ENCODE data around the gene RGCC.

RGCC gene

DNA sequence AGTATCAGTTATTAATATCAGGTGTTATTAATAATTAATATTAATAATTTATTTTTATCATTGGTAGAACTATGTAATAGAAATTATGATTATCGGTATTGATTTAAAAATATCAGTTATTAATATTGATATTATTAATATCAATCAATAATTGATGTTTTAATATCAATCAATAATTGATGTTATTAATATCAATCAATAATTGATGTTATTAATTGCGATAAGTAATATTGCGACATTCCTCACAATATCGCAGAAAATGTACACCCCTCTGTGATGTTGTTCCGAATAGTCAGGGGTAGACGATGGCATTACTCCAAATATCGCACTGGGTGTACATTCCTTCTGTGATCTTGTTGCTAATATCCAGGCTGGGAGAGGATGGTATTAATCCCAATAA is 3.7 kb upstream of the RGCC start:
- Histone ChIP-seq H3K9me3 (ENCODE audit: control insufficient read depth, low read length) (no peaks in the 10 kb centered on the region), H3K36me3 (ENCODE audit: control insufficient read depth, insufficient read depth, low read length, severe bottlenecking) (no peaks in the 10 kb centered on the region), H3K4me3 (ENCODE audit: low read length) (no peak overlapping the region), H3K9ac (ENCODE audit: low read length) (no peak overlapping the region), H3K4me1 (ENCODE audit: control insufficient read depth, insufficient read depth, low read length) (peaks cover 2% of the 10 kb centered on the region), H3K27me3 (replicated peaks; ENCODE audit: control insufficient read depth, insufficient read depth, low read length) (no peaks in the 10 kb centered on the region)
- DNase-seq (ENCODE audit: low read depth), result no peak

DNA sequence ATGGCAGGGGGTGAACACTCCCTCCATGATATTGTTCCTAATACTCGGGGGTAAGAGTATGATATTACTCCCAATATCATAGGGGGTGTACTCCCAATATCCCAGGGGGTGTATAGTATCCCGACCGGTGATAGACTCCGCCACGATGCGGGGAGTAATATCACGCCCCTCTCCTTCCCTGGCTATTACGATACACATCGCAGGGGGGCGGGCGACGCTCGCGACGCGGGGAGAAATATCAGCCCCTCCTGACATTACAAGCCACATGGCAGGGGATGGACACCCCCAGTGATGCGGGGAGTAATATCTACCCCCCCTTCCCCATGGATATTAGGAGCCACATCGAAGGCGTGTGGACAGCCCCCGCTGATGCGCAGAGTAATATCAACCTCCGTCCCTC is 3.2 kb upstream of the RGCC start:
- Histone ChIP-seq H3K4me3 (ENCODE audit: low read length) (no peak overlapping the region), H3K9me3 (ENCODE audit: control insufficient read depth, low read length) (no peaks in the 10 kb centered on the region), H3K9ac (ENCODE audit: low read length) (no peak overlapping the region), H3K27me3 (replicated peaks; ENCODE audit: control insufficient read depth, insufficient read depth, low read length) (no peaks in the 10 kb centered on the region), H3K36me3 (ENCODE audit: control insufficient read depth, insufficient read depth, low read length, severe bottlenecking) (no peaks in the 10 kb centered on the region), H3K4me1 (ENCODE audit: control insufficient read depth, insufficient read depth, low read length) (peaks cover 3% of the 10 kb centered on the region)
- no peak for DNase-seq (ENCODE audit: low read depth)

DNA sequence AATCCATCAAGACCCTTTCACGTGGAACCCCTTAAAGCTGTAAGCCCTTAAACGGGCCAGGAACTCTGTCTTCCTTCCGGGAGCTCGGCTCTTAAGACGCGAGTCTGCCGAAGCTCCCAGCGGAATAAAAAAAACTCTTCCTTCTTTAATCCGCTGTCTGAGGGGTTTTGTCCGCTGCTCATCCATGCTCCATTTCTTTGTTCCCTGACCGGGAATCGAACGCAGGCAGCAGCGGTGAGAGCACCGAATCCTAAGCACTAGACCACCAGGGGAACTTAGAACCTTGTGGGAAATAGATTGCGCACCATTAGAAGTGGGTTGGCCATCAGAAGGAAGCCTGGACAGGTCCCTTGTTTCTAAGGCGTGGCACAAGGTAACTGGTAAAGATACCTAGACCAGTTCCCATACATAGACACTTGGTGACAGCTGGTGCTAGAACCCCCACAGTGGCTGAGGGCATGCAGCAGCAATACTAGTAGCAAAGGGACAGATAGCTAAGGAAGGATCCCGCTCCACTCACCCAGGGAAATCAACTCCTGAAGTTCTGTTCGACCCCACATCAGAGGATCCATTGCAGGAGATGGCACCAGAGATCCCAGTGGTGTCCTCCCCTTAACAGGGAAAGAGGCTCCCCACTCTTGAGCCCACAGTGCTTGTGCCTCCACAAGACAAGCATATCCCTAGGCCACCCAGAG is 1.5 kb upstream of the RGCC start:
- no peak overlapping the region for H3K4me3 ChIP-seq (ENCODE audit: low read length)
- no peaks in the 10 kb centered on the region for H3K27me3 ChIP-seq (replicated peaks; ENCODE audit: control insufficient read depth, insufficient read depth, low read length)
- peaks cover 11% of the 10 kb centered on the region for H3K4me1 ChIP-seq (ENCODE audit: control insufficient read depth, insufficient read depth, low read length)
- H3K9ac ChIP-seq (ENCODE audit: low read length), result no peak overlapping the region
- H3K36me3 ChIP-seq (ENCODE audit: control insufficient read depth, insufficient read depth, low read length, severe bottlenecking), result peaks cover 6% of the 10 kb centered on the region
- DNase-seq (ENCODE audit: low read depth), result no peak
- H3K9me3 ChIP-seq (ENCODE audit: control insufficient read depth, low read length), result no peaks in the 10 kb centered on the region

DNA sequence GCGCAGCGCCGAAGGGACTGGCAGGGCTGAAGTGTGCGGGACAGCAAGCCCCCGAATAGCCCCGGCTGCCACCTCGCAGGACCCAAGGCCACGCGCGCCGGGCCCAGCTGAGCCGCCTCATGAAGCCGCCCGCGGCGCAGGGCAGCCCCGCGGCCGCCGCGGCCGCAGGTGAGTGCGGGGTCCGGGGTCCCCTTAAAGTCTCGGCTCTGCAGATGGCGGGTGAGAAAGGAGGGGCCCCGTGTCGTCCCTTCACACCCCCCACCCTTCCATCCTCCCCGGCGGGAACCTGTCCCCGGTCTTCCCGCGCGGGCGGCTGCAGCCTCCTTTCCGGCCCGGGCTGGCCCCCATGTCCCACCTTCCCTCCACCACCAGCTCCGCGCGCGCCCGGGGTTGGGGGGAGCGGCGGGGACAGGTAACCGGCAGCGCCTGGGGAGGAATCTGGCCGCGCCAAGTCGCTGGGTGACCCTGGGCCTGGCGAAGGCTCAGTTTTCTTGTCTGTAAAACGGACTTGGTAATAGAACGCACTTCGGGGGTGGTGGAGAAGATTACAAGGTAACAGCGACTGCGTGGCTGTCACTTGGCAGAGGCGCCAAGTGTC is 338 bp downstream of the RGCC start:
- peak overlapping the region; percentile 79 for H3K4me3 ChIP-seq (ENCODE audit: low read length)
- H3K9me3 ChIP-seq (ENCODE audit: control insufficient read depth, low read length), result no peaks in the 10 kb centered on the region
- peaks cover 23% of the 10 kb centered on the region for H3K36me3 ChIP-seq (ENCODE audit: control insufficient read depth, insufficient read depth, low read length, severe bottlenecking)
- peaks cover 11% of the 10 kb centered on the region for H3K4me1 ChIP-seq (ENCODE audit: control insufficient read depth, insufficient read depth, low read length)
- H3K27me3 ChIP-seq (replicated peaks; ENCODE audit: control insufficient read depth, insufficient read depth, low read length), result no peaks in the 10 kb centered on the region
- peak; percentile 25 for DNase-seq (ENCODE audit: low read depth)
- H3K9ac ChIP-seq (ENCODE audit: low read length), result peak overlapping the region; percentile 74

DNA sequence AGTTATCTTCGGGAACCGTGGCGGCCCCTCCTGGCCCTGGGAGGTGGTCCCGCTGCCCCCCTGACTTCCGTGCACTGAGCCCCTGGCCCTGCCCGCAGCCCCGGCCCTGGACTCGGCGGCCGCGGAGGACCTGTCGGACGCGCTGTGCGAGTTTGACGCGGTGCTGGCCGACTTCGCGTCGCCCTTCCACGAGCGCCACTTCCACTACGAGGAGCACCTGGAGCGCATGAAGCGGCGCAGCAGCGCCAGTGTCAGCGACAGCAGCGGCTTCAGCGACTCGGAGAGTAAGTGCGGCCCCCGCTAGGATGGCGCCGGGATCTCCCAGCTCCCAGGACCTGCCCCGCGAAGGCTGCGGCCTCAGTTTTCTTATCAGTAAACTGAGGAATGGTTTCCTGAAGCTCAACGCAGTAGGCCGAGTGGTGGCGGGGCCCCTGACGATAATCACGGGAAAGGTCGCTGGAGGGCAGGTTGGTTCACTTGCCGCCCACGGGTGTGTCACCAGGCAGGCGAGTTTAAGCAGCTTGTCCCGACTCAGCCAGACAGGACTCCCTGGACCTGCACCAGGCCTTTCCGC is 924 bp downstream of the RGCC start:
- Histone ChIP-seq H3K4me3 (ENCODE audit: low read length) (peak overlapping the region; percentile 79), H3K4me1 (ENCODE audit: control insufficient read depth, insufficient read depth, low read length) (peaks cover 11% of the 10 kb centered on the region), H3K27me3 (replicated peaks; ENCODE audit: control insufficient read depth, insufficient read depth, low read length) (no peaks in the 10 kb centered on the region), H3K36me3 (ENCODE audit: control insufficient read depth, insufficient read depth, low read length, severe bottlenecking) (peaks cover 23% of the 10 kb centered on the region), H3K9me3 (ENCODE audit: control insufficient read depth, low read length) (no peaks in the 10 kb centered on the region), H3K9ac (ENCODE audit: low read length) (peak overlapping the region; percentile 74)
- DNase-seq (ENCODE audit: low read depth), result peak; percentile 51

DNA sequence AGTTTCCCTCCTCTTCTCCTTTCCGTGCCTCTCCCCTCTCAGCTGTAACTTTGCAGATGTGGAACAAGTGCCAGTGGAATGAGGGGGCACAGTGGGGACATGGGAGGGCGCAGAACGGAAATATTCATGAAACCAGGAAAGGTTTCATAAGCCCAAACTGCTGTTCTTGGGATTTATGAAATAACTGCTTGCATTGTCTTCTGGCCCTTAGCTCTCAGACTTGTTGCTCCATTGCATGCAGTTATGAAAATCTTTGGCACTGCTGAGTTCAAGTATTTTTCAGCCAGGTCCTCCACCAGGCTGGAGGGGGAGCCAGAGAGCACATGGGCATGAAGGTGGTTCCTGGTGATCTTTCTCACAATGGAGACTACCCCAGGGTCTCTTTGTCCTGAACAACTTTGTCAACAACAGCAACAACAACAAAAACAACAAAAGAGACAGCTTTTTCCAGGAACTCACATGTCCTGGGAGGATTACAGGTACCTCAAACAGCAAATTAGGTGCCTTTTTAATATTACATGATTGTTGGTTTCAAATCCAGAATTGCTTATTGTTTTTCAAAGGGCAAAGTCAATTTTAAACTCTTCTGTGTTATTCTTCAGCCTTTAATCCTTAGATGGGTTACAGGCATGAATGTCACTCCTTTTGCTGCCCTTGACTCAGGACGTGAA is 1.5 kb downstream of the RGCC start:
- peak; percentile 57 for DNase-seq (ENCODE audit: low read depth)
- Histone ChIP-seq H3K36me3 (ENCODE audit: control insufficient read depth, insufficient read depth, low read length, severe bottlenecking) (peaks cover 29% of the 10 kb centered on the region), H3K9ac (ENCODE audit: low read length) (peak overlapping the region; percentile 74), H3K27me3 (replicated peaks; ENCODE audit: control insufficient read depth, insufficient read depth, low read length) (no peaks in the 10 kb centered on the region), H3K4me3 (ENCODE audit: low read length) (peak overlapping the region; percentile 79), H3K4me1 (ENCODE audit: control insufficient read depth, insufficient read depth, low read length) (peaks cover 11% of the 10 kb centered on the region), H3K9me3 (ENCODE audit: control insufficient read depth, low read length) (no peaks in the 10 kb centered on the region)

DNA sequence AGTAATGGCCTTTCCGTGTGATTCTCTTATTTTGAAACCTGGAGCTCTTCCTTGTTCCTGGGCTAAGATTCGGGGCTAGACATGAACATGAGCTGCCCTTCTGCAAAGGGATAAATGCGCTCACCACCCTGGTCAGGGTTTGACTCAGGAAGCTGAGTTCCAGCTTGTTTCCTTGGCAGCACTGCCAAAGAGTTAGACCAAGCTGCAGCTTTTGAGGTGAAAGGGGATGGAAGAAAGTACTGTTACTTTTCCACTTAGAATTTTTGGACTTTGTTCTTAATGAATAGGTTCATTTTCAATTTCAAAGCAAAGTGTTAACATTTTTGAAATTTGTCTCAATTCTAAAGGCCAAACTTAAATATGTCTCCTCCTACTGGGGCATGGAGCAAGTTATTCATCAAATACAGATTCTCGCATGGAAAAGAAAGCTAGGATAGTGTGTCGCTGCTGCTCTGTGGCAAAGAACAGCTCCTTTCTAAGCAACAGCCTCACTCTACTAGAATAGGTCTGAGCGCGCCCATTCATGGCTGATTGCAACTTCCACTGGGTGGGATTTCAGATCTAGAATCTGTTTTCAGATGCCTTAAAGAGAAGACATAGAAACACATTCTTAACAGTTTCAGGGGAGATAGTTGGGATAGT is 2.2 kb downstream of the RGCC start:
- Histone ChIP-seq H3K9me3 (ENCODE audit: control insufficient read depth, low read length) (no peaks in the 10 kb centered on the region), H3K36me3 (ENCODE audit: control insufficient read depth, insufficient read depth, low read length, severe bottlenecking) (peaks cover 34% of the 10 kb centered on the region), H3K4me1 (ENCODE audit: control insufficient read depth, insufficient read depth, low read length) (peaks cover 11% of the 10 kb centered on the region), H3K9ac (ENCODE audit: low read length) (peak overlapping the region; percentile 74), H3K27me3 (replicated peaks; ENCODE audit: control insufficient read depth, insufficient read depth, low read length) (no peaks in the 10 kb centered on the region), H3K4me3 (ENCODE audit: low read length) (peak overlapping the region; percentile 79)
- no peak for DNase-seq (ENCODE audit: low read depth)

DNA sequence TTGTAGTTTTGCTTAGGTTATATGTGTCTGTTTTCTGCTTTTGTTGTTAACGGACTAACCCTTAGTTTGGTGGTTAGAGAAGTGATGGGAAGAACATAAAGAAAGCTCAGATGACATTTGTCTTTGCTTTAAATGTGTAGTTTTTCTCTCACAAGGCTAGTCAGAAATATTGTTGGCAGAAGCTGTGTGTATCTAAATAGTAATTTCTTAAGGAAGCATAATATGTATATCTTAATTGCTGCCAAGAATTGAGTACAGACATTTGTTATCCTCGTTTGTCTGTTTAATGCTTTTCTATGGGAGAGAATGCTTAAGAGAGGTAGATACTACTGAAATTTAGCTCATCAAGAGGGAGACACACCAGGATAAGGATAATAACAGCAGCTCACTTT is 2.7 kb downstream of the RGCC start:
- DNase-seq (ENCODE audit: low read depth), result no peak
- Histone ChIP-seq H3K4me1 (ENCODE audit: control insufficient read depth, insufficient read depth, low read length) (peaks cover 13% of the 10 kb centered on the region), H3K36me3 (ENCODE audit: control insufficient read depth, insufficient read depth, low read length, severe bottlenecking) (peaks cover 34% of the 10 kb centered on the region), H3K9ac (ENCODE audit: low read length) (peak overlapping the region; percentile 18), H3K4me3 (ENCODE audit: low read length) (peak overlapping the region; percentile 79), H3K9me3 (ENCODE audit: control insufficient read depth, low read length) (no peaks in the 10 kb centered on the region), H3K27me3 (replicated peaks; ENCODE audit: control insufficient read depth, insufficient read depth, low read length) (no peaks in the 10 kb centered on the region)

DNA sequence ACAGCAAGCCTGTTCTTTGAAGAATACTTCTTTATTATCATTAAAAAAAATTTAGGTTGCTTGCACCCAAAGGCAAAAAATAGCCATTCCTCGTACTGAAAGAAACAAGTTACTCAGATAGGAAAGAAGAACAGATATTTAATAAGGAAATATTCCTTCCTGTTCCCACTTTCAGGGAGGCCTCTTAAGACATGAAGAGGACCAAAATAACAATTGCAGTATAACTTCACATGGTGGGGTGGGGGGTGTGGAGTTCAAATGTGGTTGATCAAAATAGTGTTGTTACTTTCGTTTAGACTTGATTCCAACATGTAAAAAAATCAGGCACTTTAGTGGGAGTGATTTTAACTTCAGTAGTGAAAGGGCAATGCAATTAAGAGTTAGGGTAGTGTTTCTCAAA is 3.6 kb downstream of the RGCC start:
- no peak overlapping the region for H3K9ac ChIP-seq (ENCODE audit: low read length)
- peak overlapping the region; percentile 79 for H3K4me3 ChIP-seq (ENCODE audit: low read length)
- H3K36me3 ChIP-seq (ENCODE audit: control insufficient read depth, insufficient read depth, low read length, severe bottlenecking), result peaks cover 34% of the 10 kb centered on the region
- no peaks in the 10 kb centered on the region for H3K9me3 ChIP-seq (ENCODE audit: control insufficient read depth, low read length)
- H3K27me3 ChIP-seq (replicated peaks; ENCODE audit: control insufficient read depth, insufficient read depth, low read length), result no peaks in the 10 kb centered on the region
- no peak for DNase-seq (ENCODE audit: low read depth)
- H3K4me1 ChIP-seq (ENCODE audit: control insufficient read depth, insufficient read depth, low read length), result peaks cover 20% of the 10 kb centered on the region

DNA sequence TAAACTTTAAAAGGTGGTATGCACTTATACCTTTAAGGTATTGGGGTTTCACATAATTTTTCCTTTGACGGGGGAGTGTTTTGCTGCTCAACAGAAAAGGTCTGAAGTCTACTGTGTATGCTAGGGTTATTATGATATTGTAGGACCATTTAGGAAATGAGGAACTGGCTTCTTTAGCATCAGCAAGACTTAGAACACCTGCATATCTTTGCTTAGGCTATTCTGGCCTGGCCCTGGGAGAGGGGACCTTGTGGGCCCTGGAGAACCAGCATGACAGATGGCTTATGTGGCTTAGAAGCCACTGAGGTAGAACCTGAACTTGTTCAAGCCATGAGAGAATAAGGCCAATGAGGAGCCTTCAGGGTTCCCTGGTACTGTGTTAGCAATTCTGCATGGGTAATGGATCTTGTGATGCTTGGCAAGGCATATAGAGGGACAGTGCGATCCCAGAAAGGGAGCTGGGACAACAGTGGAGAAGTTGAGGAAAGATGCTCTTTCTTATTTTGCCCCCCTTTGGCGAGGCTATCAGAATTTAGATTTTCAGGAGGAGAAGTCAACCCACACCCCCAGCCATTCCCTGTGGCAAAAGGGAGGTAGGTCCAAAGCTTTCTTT is 4.3 kb downstream of the RGCC start:
- Histone ChIP-seq H3K9me3 (ENCODE audit: control insufficient read depth, low read length) (no peaks in the 10 kb centered on the region), H3K4me3 (ENCODE audit: low read length) (no peak overlapping the region), H3K9ac (ENCODE audit: low read length) (no peak overlapping the region), H3K36me3 (ENCODE audit: control insufficient read depth, insufficient read depth, low read length, severe bottlenecking) (peaks cover 34% of the 10 kb centered on the region), H3K27me3 (replicated peaks; ENCODE audit: control insufficient read depth, insufficient read depth, low read length) (no peaks in the 10 kb centered on the region), H3K4me1 (ENCODE audit: control insufficient read depth, insufficient read depth, low read length) (peaks cover 20% of the 10 kb centered on the region)
- no peak for DNase-seq (ENCODE audit: low read depth)

DNA sequence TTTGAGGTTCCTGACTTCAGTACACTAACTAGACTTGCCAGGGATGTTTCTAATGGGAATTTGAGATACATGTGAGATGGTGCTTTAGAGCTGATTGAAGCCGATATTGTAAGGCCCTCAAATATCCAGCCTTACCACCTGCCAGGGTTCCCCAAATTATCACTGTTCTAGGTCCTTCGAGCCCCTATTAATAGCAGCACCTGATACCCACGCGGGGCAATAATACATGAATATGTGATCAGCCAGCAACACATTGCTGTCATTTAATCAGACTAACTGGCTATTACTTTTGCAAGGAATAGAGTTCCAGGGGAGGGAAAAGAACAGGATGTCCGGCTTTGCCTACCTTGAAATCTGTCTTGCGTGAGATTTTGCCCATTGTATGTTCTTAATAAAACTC is 5.1 kb downstream of the RGCC start:
- H3K36me3 ChIP-seq (ENCODE audit: control insufficient read depth, insufficient read depth, low read length, severe bottlenecking), result peaks cover 42% of the 10 kb centered on the region
- H3K9me3 ChIP-seq (ENCODE audit: control insufficient read depth, low read length), result no peaks in the 10 kb centered on the region
- H3K27me3 ChIP-seq (replicated peaks; ENCODE audit: control insufficient read depth, insufficient read depth, low read length), result no peaks in the 10 kb centered on the region
- H3K9ac ChIP-seq (ENCODE audit: low read length), result no peak overlapping the region
- H3K4me3 ChIP-seq (ENCODE audit: low read length), result no peak overlapping the region
- H3K4me1 ChIP-seq (ENCODE audit: control insufficient read depth, insufficient read depth, low read length), result peaks cover 27% of the 10 kb centered on the region
- DNase-seq (ENCODE audit: low read depth), result no peak
